Progenitor cell of endocrine pancreas (in vitro differentiated cells): Measurements from ENCODE around the gene APOH. TPM values are rescaled to one million over a fixed set of nuclear protein-coding genes. Genes with fewer than 3 reads are reported as not detected.

ENCODE experiments used
- DNase-seq: peaks from one replicate; pipeline ENCODE4 v3.0.0; 2021; ENCODE audit warnings: low spot score; ENCODE audit not compliant: unreplicated experiment
- H3K27ac Mint-ChIP-seq: 2 replicates; pipeline ENCODE4 v1.8.0; 2021; ENCODE audit warnings: mild to moderate bottlenecking, moderate library complexity, mixed read lengths
- H3K27me3 Mint-ChIP-seq: 2 replicates; pipeline ENCODE4 v1.8.0; 2021; ENCODE audit warnings: mixed read lengths
- H3K36me3 Mint-ChIP-seq: 2 replicates; pipeline ENCODE4 v1.8.0; 2022; ENCODE audit warnings: mixed read lengths; ENCODE audit not compliant: insufficient read depth
- H3K4me1 Mint-ChIP-seq: 2 replicates; pipeline ENCODE4 v1.8.0; 2021; ENCODE audit warnings: low read depth, mixed read lengths
- H3K4me3 Mint-ChIP-seq: 2 replicates; pipeline ENCODE4 v1.8.0; 2021; ENCODE audit warnings: low read depth, mild to moderate bottlenecking, moderate library complexity, mixed read lengths
- H3K9me3 Mint-ChIP-seq: 2 replicates; pipeline ENCODE4 v1.8.0; 2021; ENCODE audit warnings: low read depth, mixed read lengths
- CTCF ChIP-seq: fragments of 200-600 bp; sonication (generic); IDR thresholded peaks from one replicate; pipeline ENCODE4 v1.5.0; 2021; ENCODE audit warnings: antibody characterized with exemption, mild to moderate bottlenecking; ENCODE audit not compliant: unreplicated experiment
- total RNA-seq: library from RNA; stranded (reverse); gene quantifications from 2 replicates; pipeline ENCODE4 v1.2.1, GENCODE V29; 2021

APOH gene
- total RNA-seq, 1 donor from 2014 or later, result 0.57 TPM

GRCh38 chr17:66165537-66166123 lies 63.6 kb downstream of the APOH start:
- Mint-ChIP-seq H3K36me3 (peaks cover 10% of the 10 kb centered on the region), H3K4me3 (no peak overlapping the region), H3K27ac (no peak overlapping the region), H3K9me3 (peaks cover 3% of the 10 kb centered on the region), H3K4me1 (no peaks in the 10 kb centered on the region), H3K27me3 (no peaks in the 10 kb centered on the region)
- peak; percentile 87 for TF ChIP-seq CTCF
- DNase-seq, result no peak

Other genes with a start within 250 kb of the APOH start
- 24.3 and 24.5 TPM in 2 replicates for gene CEP112, start 37.3 kb downstream of the APOH start, total RNA-seq
- gene PRKCA, start 73.2 kb upstream of the APOH start, total RNA-seq, result 14.7 and 16.4 TPM in 2 replicates